D721Med (cell line): ENCODE data around the gene PCCB.

Source experiments
- DNase-seq: peaks from one replicate; pipeline ENCODE4 v3.0.0; 2011; ENCODE audit warnings: low spot score; ENCODE audit not compliant: insufficient read length
- FAIRE-seq: peaks from 2 replicates; lab custom pipeline; 2011; peaks lifted over from hg19 to GRCh38; lab: Jason Lieb, UNC
- CTCF ChIP-seq: IDR thresholded peaks from 2 replicates; pipeline ENCODE4 v1.5.1; 2012; ENCODE audit warnings: mild to moderate bottlenecking, control low read depth; ENCODE audit not compliant: insufficient read depth; ENCODE audit errors: missing control alignments

Gene PCCB

GRCh38 chr3:136249091-136249490 is 1.0 kb upstream of the PCCB start:
- DNase-seq (no peak), FAIRE-seq (no peak)
- TF ChIP-seq CTCF = no peak

GRCh38 chr3:136249593-136249992 is 547 bp upstream of the PCCB start:
- DNase-seq (no peak), FAIRE-seq (no peak)

GRCh38 chr3:136250903-136251460 is 842 bp downstream of the PCCB start:
- FAIRE-seq = no peak
- peak; percentile 33 for TF ChIP-seq CTCF
- no peak for DNase-seq

More at GRCh38 chr3:136249593-136249992, 547 bp upstream of the PCCB start:
- no peak for TF ChIP-seq CTCF

GRCh38 chr3:136251511-136251910 is 1.4 kb downstream of the PCCB start:
- FAIRE-seq (no peak), DNase-seq (no peak)
- no peak for TF ChIP-seq CTCF

- TF ChIP-seq CTCF = no peak
- no peak for FAIRE-seq
- DNase-seq = no peak
Measured at GRCh38 chr3:136255672-136256406, 5.7 kb downstream of the PCCB start.

GRCh38 chr3:136258199-136258598 is 8.1 kb downstream of the PCCB start:
- TF ChIP-seq CTCF = no peak
- FAIRE-seq = no peak

GRCh38 chr3:136261826-136262225 is 11.7 kb downstream of the PCCB start:
- FAIRE-seq (no peak), DNase-seq (no peak)
- no peak for TF ChIP-seq CTCF

More at GRCh38 chr3:136258199-136258598, 8.1 kb downstream of the PCCB start:
- DNase-seq = no peak
